DOHH2 (cell line): ENCODE results near the gene YWHAH.

Experiments used
- EZH2phosphoT487 ChIP-seq: fragments of 200-600 bp; sonication (generic); IDR thresholded peaks from 2 replicates; pipeline ENCODE4 v1.6.1; 2017; ENCODE audit warnings: borderline replicate concordance, mild to moderate bottlenecking, antibody characterized with exemption, low read length, moderate library complexity, mixed read lengths
- TF ChIP-seq, protein P1 (sequence below): fragments of 200-600 bp; sonication (generic); IDR thresholded peaks from one replicate; pipeline ENCODE4 v1.5.1; 2014; ENCODE audit warnings: antibody characterized with exemption, mild to moderate bottlenecking, low read depth, low read length; ENCODE audit not compliant: poor library complexity, severe bottlenecking

DNA sequence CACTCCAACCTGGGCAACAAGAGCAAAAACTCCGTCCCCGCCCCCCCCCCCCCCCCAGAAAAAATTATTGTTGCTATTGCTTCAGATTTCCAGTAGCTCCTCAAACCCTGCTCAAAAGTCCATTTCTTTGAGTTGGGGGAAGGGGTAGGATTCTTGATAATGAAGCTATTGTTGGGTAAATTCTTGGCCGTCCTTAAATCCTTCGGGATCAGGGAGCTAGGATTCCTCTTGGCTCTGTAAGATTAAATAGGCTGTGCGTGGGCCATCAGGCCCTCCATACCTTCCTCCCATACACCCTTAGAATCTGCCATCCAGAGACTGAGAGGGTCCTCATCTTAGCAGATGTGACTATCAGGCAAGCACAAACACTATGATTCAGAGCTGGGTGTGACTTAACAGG lies 16.4 kb downstream of the YWHAH start:
- TF ChIP-seq, protein P1, sequence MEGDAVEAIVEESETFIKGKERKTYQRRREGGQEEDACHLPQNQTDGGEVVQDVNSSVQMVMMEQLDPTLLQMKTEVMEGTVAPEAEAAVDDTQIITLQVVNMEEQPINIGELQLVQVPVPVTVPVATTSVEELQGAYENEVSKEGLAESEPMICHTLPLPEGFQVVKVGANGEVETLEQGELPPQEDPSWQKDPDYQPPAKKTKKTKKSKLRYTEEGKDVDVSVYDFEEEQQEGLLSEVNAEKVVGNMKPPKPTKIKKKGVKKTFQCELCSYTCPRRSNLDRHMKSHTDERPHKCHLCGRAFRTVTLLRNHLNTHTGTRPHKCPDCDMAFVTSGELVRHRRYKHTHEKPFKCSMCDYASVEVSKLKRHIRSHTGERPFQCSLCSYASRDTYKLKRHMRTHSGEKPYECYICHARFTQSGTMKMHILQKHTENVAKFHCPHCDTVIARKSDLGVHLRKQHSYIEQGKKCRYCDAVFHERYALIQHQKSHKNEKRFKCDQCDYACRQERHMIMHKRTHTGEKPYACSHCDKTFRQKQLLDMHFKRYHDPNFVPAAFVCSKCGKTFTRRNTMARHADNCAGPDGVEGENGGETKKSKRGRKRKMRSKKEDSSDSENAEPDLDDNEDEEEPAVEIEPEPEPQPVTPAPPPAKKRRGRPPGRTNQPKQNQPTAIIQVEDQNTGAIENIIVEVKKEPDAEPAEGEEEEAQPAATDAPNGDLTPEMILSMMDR: no peak
- TF ChIP-seq EZH2phosphoT487: no peak
